ENCODE results near the gene CMTR1.

The CMTR1 gene

GRCh38 chr6:37514321-37514771 is 81.3 kb downstream of the CMTR1 start:
- peak; percentile 41 for DNase-seq (ENCODE audit: low read depth)

DNA sequence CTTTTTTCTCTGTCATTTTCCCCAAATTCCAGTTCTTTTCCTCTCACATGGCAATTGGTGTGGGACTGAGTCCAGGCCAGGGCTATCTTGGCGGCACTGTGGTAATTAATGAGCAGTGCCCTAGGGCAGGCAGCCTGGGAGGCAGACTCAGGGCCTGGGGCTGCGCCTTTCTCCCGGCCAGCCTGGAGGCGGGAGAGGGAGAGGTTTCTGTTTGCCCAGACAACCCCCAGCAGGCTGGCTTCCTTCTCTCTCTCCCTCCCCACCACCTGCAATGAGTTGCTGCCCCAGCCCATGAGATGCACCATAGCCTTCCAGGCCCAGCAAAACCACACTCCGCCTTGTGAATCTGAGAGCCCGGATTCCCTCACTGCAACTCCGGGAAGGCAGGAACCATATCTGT is 81.8 kb downstream of the CMTR1 start:
- peak; percentile 13 for DNase-seq (ENCODE audit: low read depth)

GRCh38 chr6:37515712-37516075 is 82.7 kb downstream of the CMTR1 start:
- DNase-seq (ENCODE audit: low read depth), result no peak

DNA sequence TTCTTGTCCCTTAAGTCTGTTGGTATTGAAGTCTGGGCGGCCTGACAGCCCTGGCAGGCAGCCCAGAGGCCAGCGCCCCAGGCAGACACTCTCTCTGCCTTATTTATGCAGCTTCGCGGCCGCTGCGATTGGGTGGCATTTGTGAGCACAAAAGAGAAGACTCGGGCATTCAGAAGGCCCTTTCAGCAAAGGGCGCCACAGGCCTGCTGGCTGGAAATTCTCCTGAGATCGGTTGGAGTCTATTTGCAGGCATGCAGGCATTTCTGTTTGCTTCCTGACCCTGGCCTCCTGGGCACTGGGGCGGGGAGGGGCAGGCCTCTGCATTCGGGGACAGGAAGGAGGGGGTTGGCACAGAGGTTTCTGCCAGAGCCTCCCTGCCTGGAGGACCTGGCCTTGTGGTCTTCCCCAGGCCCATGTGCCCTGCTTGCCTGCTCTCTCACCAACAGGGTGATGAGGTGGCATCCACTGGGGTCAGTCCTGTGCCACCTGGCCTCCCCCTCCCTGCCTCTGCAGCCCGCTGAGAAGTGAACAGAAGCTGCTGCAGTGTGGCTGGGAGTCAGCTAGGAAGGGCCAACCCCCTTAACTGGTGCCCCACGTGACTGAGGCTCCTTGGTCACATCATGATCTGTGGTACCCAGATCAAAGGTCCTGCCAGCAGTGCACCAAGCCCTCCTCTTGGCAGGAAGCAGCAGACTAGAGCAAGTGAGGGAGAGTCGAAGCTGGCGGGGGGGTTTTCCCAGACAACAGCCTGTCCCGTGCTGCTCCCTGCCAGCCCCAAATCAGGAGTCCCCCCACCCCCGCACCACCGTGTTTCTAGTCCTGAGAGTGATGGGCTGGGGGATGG is 83.3 kb downstream of the CMTR1 start:
- peak; percentile 40 for DNase-seq (ENCODE audit: low read depth)

DNA sequence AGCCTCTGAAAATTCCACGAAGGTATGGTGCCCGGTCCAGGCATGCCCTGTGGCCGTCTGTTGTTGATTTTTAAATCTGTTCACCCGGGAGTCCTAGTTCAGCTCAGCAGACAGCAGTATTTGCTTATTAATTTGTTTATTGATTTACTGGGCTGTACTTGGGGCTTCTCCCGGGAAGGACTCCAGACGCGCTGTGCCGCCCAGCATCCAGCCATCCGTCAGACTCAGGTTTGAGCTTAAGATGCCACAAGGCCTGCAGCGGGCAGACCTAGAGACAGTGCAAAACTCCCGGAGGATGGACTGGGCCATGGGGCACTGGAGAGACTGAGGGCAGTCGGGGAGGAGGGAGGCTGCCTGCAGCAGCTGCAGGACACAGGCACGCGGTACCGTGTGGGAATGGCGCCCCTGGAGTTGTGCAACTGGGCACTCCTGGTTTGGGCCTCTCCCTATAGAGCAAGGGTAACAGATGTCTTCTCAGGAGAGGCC is 83.9 kb downstream of the CMTR1 start:
- DNase-seq (ENCODE audit: low read depth), result no peak

- peak; percentile 67 for DNase-seq (ENCODE audit: low read depth)
Measured at GRCh38 chr6:37517411-37517812, 84.4 kb downstream of the CMTR1 start.

DNA sequence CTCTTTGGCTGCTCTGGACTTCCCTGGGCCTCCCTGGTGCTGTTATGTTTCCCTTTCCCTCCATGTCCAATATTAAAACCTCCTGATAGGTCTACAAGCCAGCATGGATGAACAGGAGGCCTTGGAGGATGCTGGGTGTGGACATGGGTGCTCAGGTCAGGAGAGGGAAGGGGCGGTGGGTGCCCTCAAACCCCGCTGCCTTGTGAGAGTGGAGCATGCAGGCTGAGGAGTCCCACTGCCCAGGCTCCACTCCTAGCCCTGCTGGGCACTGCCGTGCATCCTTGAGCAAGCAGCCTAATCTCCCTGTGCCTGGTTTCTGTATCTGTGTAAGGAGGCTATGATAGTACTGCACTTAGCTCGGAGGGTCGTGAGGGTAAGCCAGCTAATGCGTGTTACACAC is 85.1 kb downstream of the CMTR1 start:
- DNase-seq (ENCODE audit: low read depth), result no peak

DNA sequence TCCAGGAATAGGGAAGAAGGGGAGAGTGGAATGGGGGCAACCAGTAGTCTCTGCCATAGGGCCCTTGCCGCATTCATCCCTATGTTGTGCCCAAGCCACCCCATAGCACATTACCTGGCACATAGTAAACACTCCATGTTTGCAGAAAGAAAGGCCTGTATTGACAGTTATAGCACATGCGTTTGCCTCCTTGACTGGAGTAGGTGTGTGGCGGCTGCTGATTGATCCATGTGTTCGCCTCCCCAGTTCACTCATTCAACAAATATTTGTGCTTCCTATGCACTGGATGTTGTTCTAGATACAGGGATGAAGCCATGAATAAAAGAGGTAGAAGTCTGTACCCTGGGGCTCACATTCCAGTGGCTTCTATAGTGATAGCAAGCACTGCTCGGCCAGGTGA is 86.4 kb downstream of the CMTR1 start:
- DNase-seq (ENCODE audit: low read depth), result no peak

- DNase-seq (ENCODE audit: low read depth), result no peak
Measured at GRCh38 chr6:37520926-37521325, 87.9 kb downstream of the CMTR1 start.

DNA sequence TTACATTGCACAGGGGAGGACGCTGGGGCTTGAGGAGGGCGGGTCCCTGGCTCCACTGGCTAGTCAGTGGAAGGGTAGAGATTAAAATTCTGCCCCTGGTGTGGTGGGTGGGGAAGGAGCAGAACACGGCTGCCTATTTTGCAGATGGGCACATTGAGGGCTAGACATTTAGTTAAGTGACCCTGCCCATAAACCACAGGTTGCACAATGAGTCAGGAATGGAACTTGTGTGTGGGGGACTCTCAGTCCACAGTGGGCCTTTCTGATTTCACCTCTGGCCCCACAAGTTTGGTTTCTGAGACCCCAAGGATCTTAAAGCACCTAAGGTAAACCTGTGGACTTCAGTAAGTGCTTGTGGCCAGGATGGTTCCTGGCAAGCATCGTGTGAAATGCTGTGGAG is 88.7 kb downstream of the CMTR1 start:
- no peak for DNase-seq (ENCODE audit: low read depth)

GRCh38 chr6:37522836-37523235 is 89.8 kb downstream of the CMTR1 start:
- DNase-seq (ENCODE audit: low read depth), result no peak

- DNase-seq (ENCODE audit: low read depth), result no peak
Measured at GRCh38 chr6:37523412-37523811, 90.4 kb downstream of the CMTR1 start.

GRCh38 chr6:37524025-37524969 is 91.3 kb downstream of the CMTR1 start:
- DNase-seq (ENCODE audit: low read depth), result peak; percentile 71

- DNase-seq (ENCODE audit: low read depth), result no peak
Measured at GRCh38 chr6:37524970-37525318, 91.9 kb downstream of the CMTR1 start.

DNA sequence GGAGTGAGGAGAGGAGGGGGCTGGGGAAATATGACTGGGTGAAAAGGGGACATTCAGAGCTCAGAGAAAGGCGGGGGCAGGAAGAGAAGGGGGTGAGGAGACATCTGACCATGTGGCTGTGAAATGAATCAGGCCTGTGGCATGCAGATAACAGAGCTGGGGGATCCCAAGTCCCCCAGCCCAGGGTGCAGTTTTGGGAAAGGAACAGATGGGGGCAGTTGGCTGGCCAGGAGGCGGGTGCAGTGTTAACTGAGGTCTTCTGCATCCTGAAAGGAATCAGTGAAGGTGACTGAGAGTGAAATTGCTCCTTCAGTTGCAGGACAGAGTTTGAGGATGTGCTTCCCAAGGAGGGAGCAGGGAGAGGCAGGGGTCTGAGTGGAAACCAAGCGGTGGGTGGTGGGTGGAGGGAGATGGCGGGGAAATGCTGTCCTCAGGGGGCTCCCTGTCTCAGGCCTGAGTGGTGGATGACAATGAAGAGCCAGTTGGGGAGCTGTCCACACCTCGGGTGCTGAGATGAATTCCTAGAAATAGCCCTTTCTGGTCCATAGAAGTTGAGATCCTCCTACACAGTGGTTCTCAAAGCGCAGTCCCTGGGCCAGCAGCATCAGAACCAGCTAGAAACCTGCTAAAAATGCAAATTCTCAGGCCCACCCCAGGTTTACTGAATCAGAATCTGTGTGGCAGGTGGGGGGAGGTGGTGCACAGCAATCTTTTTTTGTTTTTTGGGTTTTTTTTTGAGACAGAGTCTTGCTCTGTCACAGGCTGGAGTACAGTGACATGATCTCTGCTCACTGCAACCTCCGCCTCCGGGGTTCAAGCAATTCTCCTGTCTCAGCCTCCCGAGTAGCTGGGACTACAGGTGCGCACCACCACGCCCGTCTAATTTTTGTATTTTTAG is 92.7 kb downstream of the CMTR1 start:
- peak; percentile 60 for DNase-seq (ENCODE audit: low read depth)

- no peak for DNase-seq (ENCODE audit: low read depth)
Measured at GRCh38 chr6:37528541-37528940, 95.5 kb downstream of the CMTR1 start.

DNA sequence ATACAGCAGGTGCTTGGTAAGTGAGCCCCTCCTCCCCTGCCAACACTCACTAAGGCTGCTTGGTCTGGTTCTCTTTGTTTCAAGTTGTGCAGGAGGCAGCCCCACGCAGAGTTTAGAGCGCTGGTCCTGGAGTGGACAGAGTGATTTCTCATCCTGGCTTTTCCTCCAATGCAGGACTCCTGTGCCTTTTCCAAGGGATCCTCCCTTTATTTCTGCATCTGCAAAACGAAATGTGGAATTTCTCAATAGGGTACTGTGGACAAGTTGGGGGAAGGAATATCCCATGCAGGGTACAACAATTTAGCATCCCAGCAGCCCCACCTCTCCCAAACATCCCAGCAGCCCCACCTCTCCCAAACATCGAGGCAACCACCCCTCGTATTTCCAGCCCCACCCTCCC is 97.3 kb downstream of the CMTR1 start:
- DNase-seq (ENCODE audit: low read depth), result no peak

DNA sequence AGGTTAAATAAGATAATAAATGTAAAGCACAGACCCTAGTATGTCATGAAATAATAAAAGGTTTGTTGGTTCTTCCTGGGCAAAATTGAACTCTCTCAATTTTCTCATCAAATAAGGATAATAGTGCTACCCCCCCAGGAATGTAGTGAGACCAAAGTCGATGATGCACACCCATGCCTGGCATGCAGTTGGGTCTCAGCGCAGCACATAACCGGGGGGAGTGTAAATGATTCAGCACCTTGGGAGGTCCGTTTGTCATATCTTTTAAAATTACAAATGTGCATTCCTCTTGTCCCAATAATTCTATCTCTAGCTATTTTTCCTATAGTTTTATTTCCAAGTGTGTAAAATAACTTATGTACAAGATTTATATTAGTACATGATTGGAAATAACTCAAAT is 98.0 kb downstream of the CMTR1 start:
- peak; percentile 74 for DNase-seq (ENCODE audit: low read depth)
